ENCODE data around the gene EFNA4. TPM values are rescaled to one million over a fixed set of nuclear protein-coding genes. Genes with fewer than 3 reads are reported as not detected.

EFNA4 gene
- total RNA-seq, 1 donor from 2014 or later, result 9.9 TPM

- DNase-seq (ENCODE audit: low spot score), result peak; percentile 60
Observed at GRCh38 chr1:155086128-155086741, 22.7 kb downstream of the EFNA4 start.

GRCh38 chr1:155086856-155087535 lies 23.5 kb downstream of the EFNA4 start:
- DNase-seq (ENCODE audit: low spot score), result no peak

GRCh38 chr1:155091071-155092051 lies 27.8 kb downstream of the EFNA4 start:
- DNase-seq (ENCODE audit: low spot score), result peak; percentile 72

GRCh38 chr1:155092131-155092530 lies 28.6 kb downstream of the EFNA4 start:
- DNase-seq (ENCODE audit: low spot score), result no peak

GRCh38 chr1:155092641-155093040 lies 29.1 kb downstream of the EFNA4 start:
- DNase-seq (ENCODE audit: low spot score), result no peak

GRCh38 chr1:155093911-155094621 lies 30.5 kb downstream of the EFNA4 start:
- DNase-seq (ENCODE audit: low spot score), result peak; percentile 91

- no peak for DNase-seq (ENCODE audit: low spot score)
Observed at GRCh38 chr1:155094622-155094948, 31.0 kb downstream of the EFNA4 start.

GRCh38 chr1:155099331-155099730 lies 35.8 kb downstream of the EFNA4 start:
- DNase-seq (ENCODE audit: low spot score), result no peak

- no peak for DNase-seq (ENCODE audit: low spot score)
Observed at GRCh38 chr1:155103325-155103724, 39.8 kb downstream of the EFNA4 start.

GRCh38 chr1:155104605-155105534 lies 41.3 kb downstream of the EFNA4 start:
- no peak for DNase-seq (ENCODE audit: low spot score)

- no peak for DNase-seq (ENCODE audit: low spot score)
Observed at GRCh38 chr1:155105604-155106011, 42.1 kb downstream of the EFNA4 start.

- DNase-seq (ENCODE audit: low spot score), result no peak
Observed at GRCh38 chr1:155106862-155107261, 43.3 kb downstream of the EFNA4 start.

GRCh38 chr1:155107309-155108264 lies 44.0 kb downstream of the EFNA4 start:
- no peak for DNase-seq (ENCODE audit: low spot score)

GRCh38 chr1:155108296-155108695 lies 44.8 kb downstream of the EFNA4 start:
- DNase-seq (ENCODE audit: low spot score), result no peak

- no peak for DNase-seq (ENCODE audit: low spot score)
Observed at GRCh38 chr1:155110381-155110780, 46.8 kb downstream of the EFNA4 start.

- no peak for DNase-seq (ENCODE audit: low spot score)
Observed at GRCh38 chr1:155110826-155111225, 47.3 kb downstream of the EFNA4 start.

GRCh38 chr1:155113450-155113980 lies 50.0 kb downstream of the EFNA4 start:
- peak; percentile 22 for DNase-seq (ENCODE audit: low spot score)

- DNase-seq (ENCODE audit: low spot score), result no peak
Observed at GRCh38 chr1:155116113-155116764, 52.7 kb downstream of the EFNA4 start.

- no peak for DNase-seq (ENCODE audit: low spot score)
Observed at GRCh38 chr1:155117610-155118009, 54.1 kb downstream of the EFNA4 start.

Data from umbilical cord (tissue), 2 donors.